GM12878 (cell line): ENCODE measurements around the gene ADAMTS3. TPM values are rescaled to one million over a fixed set of nuclear protein-coding genes. Genes with fewer than 3 reads are reported as not detected.

Experiments used
- ATAC-seq: fragments of 200-7000 bp; cut with Tn5 transposase; 3 replicates; pipeline ENCODE4 v1.9.1; 2020; ENCODE audit warnings: mild to moderate bottlenecking, moderate library complexity
- BruUV-seq: library from RNA; stranded (reverse); fragments of 400-500 nt; replicated peaks from 2 replicates; lab custom pipeline; 2021; lab: Mats Ljungman, UMichigan
- CTCF ChIA-PET: fragments of 300-600 bp; sonication (Branson Sonifier 250); formaldehyde crosslinking; extraction: SDS; loops from one replicate; lab custom pipeline; 2021; ENCODE audit warnings: inconsistent platforms; lab: Yijun Ruan, JAX
- POLR2A ChIA-PET: fragments of 350-600 bp; formaldehyde crosslinking; extraction: SDS; loops from one replicate; lab custom pipeline; 2021; ENCODE audit warnings: inconsistent platforms; lab: Charles Lee
- RAD21 ChIA-PET: fragments of 300-600 bp; sonication (Branson Sonifier 250); formaldehyde crosslinking; loops from one replicate; lab custom pipeline; 2023; ENCODE audit warnings: antibody characterized with exemption; ENCODE audit not compliant: unreplicated experiment; lab: Charles Lee
- SMC1A ChIA-PET: fragments of 300-600 bp; sonication (Branson Sonifier 250); formaldehyde crosslinking; loops from one replicate; lab custom pipeline; 2023; ENCODE audit not compliant: unreplicated experiment, uncharacterized antibody; lab: Charles Lee
- DNase-seq: peaks from one replicate; pipeline ENCODE4 v3.0.0-alpha.2; 2011; ENCODE audit warnings: low read depth, low spot score
- FAIRE-seq: peaks from 3 replicates; lab custom pipeline; 2011; peaks lifted over from hg19 to GRCh38; lab: Jason Lieb, UNC
- H2AFZ ChIP-seq: 2 replicates; pipeline ENCODE4 v1.6.0; 2011; ENCODE audit warnings: low read depth, low read length, control low read depth; ENCODE audit not compliant: control insufficient read depth
- H3K27ac ChIP-seq: 2 replicates; pipeline ENCODE4 v1.5.1; 2011; ENCODE audit warnings: control low read depth; ENCODE audit not compliant: control insufficient read depth, insufficient read depth
- H3K27me3 ChIP-seq, 2 experiments: replicated peaks in 1 of 2; 2 replicates each; pipeline versions ENCODE4 v1.6.0 to v1.6.1; 2011; ENCODE audit warnings: low read length in 1 of 2; ENCODE audit not compliant: control insufficient read depth in 2 of 2, insufficient read depth in 2 of 2
- H3K36me3 ChIP-seq, 2 experiments: 2 replicates each; pipeline ENCODE4 v1.5.1; 2011; ENCODE audit warnings: low read length in 1 of 2; ENCODE audit not compliant: control insufficient read depth in 2 of 2, insufficient read depth in 2 of 2
- H3K4me1 ChIP-seq: 2 replicates; pipeline ENCODE4 v1.6.1; 2011; ENCODE audit warnings: mild to moderate bottlenecking, low read length, moderate library complexity, mixed read lengths; ENCODE audit not compliant: control insufficient read depth, insufficient read depth
- H3K4me2 ChIP-seq: 2 replicates; pipeline ENCODE4 v1.6.0; 2011; ENCODE audit warnings: control low read depth; ENCODE audit not compliant: control insufficient read depth, insufficient read depth
- H3K4me3 ChIP-seq: fragments of 200-600 bp; sonication (generic); 2 replicates; pipeline ENCODE4 v1.5.1; 2016
- H3K79me2 ChIP-seq: 2 replicates; pipeline ENCODE4 v1.6.0; 2011; ENCODE audit warnings: low read length; ENCODE audit not compliant: control insufficient read depth, insufficient read depth
- H3K9ac ChIP-seq: 2 replicates; pipeline ENCODE4 v1.8.0; 2011; ENCODE audit warnings: low read length, control low read depth, mixed read lengths; ENCODE audit not compliant: control insufficient read depth, insufficient read depth
- H3K9me3 ChIP-seq: replicated peaks from 3 replicates; pipeline ENCODE4 v1.5.1; 2011; ENCODE audit warnings: mild to moderate bottlenecking, low read length; ENCODE audit not compliant: control insufficient read depth, insufficient read depth
- H4K20me1 ChIP-seq: 2 replicates; pipeline ENCODE4 v1.6.0; 2011; ENCODE audit not compliant: control insufficient read depth, insufficient read depth
- FOXK2 ChIP-seq: fragments of 450-650 bp; IDR thresholded peaks from 2 replicates; pipeline ENCODE4 v1.6.1; 2017; ENCODE audit warnings: mild to moderate bottlenecking, moderate library complexity
- NR2C1 ChIP-seq: fragments of 450-650 bp; IDR thresholded peaks from 2 replicates; pipeline ENCODE4 v1.6.1; 2017; ENCODE audit warnings: antibody characterized with exemption, mild to moderate bottlenecking, moderate library complexity
- WGBS: methylation state at CpG from one replicate; pipeline ENCODE4 v1.1.6; 2016; ENCODE audit warnings: low lambda C conversion rate; ENCODE audit not compliant: insufficient replicate concordance, insufficient coverage; ENCODE audit errors: missing lambda C conversion rate; 5-methylcytosine and 5-hydroxymethylcytosine counted together
- in situ Hi-C: fragments of 300-500 bp; cut with MboI; formaldehyde crosslinking; loops from 9 replicates; pipeline ENCODE4 v1.14.3; 2018; ENCODE audit warnings: mixed read lengths
- intact Hi-C: fragments of 100-400 bp; cut with micrococcal nuclease; formaldehyde crosslinking; loops from one replicate; pipeline ENCODE4 v1.14.2; 2022; ENCODE audit not compliant: unreplicated experiment
- polyA plus RNA-seq, 11 experiments: library from polyadenylated mRNA; depleted of rRNA in 4 of 11; unstranded in 6 of 11; stranded (reverse) in 5 of 11; fragments of >200 nt; fragmentation: Nextera tagmentation in 4 of 11; fragmentation: Illumina TruSeq in 1 of 11; extraction: Ambion mirVana in 4 of 11; extraction: Trizol in 1 of 11; gene quantifications; 1 replicate in 1 of 11; 2 replicates in 10 of 11; pipeline versions ENCODE4 v1.2.1 to v1.2.3, GENCODE V29; 2011 to 2016; ENCODE audit warnings: inconsistent platforms in 2 of 11, missing spikeins in 2 of 11, low read depth in 1 of 11
- total RNA-seq, 4 experiments: library from RNA; depleted of rRNA in 3 of 4; stranded (reverse); fragments of >200 nt in 3 of 4; fragmentation: Illumina TruSeq in 1 of 4; extraction: Trizol in 1 of 4; gene quantifications; 2 replicates each; pipeline versions ENCODE4 v1.2.1 to v1.2.3, GENCODE V29; 2013 to 2021
- TF ChIP-seq, protein P1 (sequence below): fragments of 450-650 bp; conservative IDR thresholded peaks from 2 replicates; pipeline ENCODE4 v1.6.1; 2017; ENCODE audit warnings: mild to moderate bottlenecking, moderate library complexity
- TF ChIP-seq, protein P2 (sequence below): IDR thresholded peaks from 2 replicates; pipeline ENCODE4 v1.6.1; 2012; ENCODE audit warnings: low read depth, low read length, improper control_type of control experiment

Gene ADAMTS3
- total and polyA plus RNA-seq, 10 of the 15 experiments (the other 5 are each of a cell fraction or from before 2014, with no cell fraction given): under 0.01 to 0.07 (median 0.02) TPM; not detected in 6

GRCh38 chr4:72300126-72300525, 268.9 kb downstream of the ADAMTS3 start:
- H3K9me3 ChIP-seq: no peaks in the 10 kb centered on the region
- H4K20me1 ChIP-seq: no peaks in the 10 kb centered on the region
- intact Hi-C loops (loop anchor here (5.0 to 10.0 kb wide), 2 partner anchors 1028 to 1695 kb away; no protein-coding TSS in a partner anchor), in situ Hi-C loops (loop anchor here (25.0 kb wide), 1 partner anchor 712 kb away; no protein-coding TSS in a partner anchor)
- H3K4me1 ChIP-seq: no peaks in the 10 kb centered on the region
- ATAC-seq (no peak), DNase-seq (no peak), FAIRE-seq (no peak)
- RAD21 ChIA-PET: interaction anchor here (1.0 kb wide), 2 partner anchors 14 to 723 kb away, joined by 3 read pairs; no protein-coding TSS in a partner anchor
- H3K27me3 ChIP-seq: no peaks in the 10 kb centered on the region; a peak in 1 of 4 replicates
- H3K4me3 ChIP-seq: no peak overlapping the region
- no peak overlapping the region for H2AFZ ChIP-seq
- H3K4me2 ChIP-seq: no peak overlapping the region
- H3K27ac ChIP-seq: no peak overlapping the region
- H3K79me2 ChIP-seq: no peaks in the 10 kb centered on the region
- TF ChIP-seq FOXK2: no peak
- TF ChIP-seq, protein P1, sequence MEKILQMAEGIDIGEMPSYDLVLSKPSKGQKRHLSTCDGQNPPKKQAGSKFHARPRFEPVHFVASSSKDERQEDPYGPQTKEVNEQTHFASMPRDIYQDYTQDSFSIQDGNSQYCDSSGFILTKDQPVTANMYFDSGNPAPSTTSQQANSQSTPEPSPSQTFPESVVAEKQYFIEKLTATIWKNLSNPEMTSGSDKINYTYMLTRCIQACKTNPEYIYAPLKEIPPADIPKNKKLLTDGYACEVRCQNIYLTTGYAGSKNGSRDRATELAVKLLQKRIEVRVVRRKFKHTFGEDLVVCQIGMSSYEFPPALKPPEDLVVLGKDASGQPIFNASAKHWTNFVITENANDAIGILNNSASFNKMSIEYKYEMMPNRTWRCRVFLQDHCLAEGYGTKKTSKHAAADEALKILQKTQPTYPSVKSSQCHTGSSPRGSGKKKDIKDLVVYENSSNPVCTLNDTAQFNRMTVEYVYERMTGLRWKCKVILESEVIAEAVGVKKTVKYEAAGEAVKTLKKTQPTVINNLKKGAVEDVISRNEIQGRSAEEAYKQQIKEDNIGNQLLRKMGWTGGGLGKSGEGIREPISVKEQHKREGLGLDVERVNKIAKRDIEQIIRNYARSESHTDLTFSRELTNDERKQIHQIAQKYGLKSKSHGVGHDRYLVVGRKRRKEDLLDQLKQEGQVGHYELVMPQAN: no peak
- TF ChIP-seq, protein P2, sequence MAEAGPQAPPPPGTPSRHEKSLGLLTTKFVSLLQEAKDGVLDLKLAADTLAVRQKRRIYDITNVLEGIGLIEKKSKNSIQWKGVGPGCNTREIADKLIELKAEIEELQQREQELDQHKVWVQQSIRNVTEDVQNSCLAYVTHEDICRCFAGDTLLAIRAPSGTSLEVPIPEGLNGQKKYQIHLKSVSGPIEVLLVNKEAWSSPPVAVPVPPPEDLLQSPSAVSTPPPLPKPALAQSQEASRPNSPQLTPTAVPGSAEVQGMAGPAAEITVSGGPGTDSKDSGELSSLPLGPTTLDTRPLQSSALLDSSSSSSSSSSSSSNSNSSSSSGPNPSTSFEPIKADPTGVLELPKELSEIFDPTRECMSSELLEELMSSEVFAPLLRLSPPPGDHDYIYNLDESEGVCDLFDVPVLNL: no peak
- TF ChIP-seq NR2C1: no peak
- WGBS: 0% methylated on average over 1 of the region's 1 CpG
- SMC1A ChIA-PET: interaction anchor here (0.7 kb wide), 1 partner anchor 559 kb away, joined by 3 read pairs; no protein-coding TSS in a partner anchor
- POLR2A ChIA-PET: no interaction called here
- BruUV-seq: no TSS peak
- CTCF ChIA-PET: interaction anchor here (7.1 kb wide), 1 partner anchor 26 kb away, joined by 39 read pairs; no protein-coding TSS in a partner anchor
- no peak overlapping the region for H3K9ac ChIP-seq
- H3K36me3 ChIP-seq: no peaks in the 10 kb centered on the region
